CD14-positive monocyte (primary cell): ENCODE data around the gene VPS35L. TPM values are rescaled to one million over a fixed set of nuclear protein-coding genes. Genes with fewer than 3 reads are reported as not detected.

Experiments
- DNase-seq, 3 donors: peaks; one replicate each; pipeline ENCODE4 v3.0.0-alpha.2; 2011 to 2022
- H2AFZ ChIP-seq: 2 replicates; pipeline ENCODE4 v1.6.0; 2012; ENCODE audit warnings: mild to moderate bottlenecking, low read depth, low read length, inconsistent platforms; ENCODE audit not compliant: insufficient read depth, poor library complexity, severe bottlenecking
- H3K27ac ChIP-seq, 2 donors: 1 replicate in 1 of 2; 2 replicates in 1 of 2; pipeline ENCODE4 v1.5.1; 2012 to 2013; ENCODE audit warnings: low read length in 2 of 2, control low read depth in 1 of 2, inconsistent platforms in 1 of 2, low read depth in 1 of 2, mild to moderate bottlenecking in 1 of 2
- H3K27me3 ChIP-seq, 2 donors: one replicate each; pipeline versions ENCODE4 v1.6.0 to v1.6.1; 2011 to 2013; ENCODE audit warnings: low read length in 2 of 2; ENCODE audit not compliant: control insufficient read depth in 2 of 2, insufficient read depth in 2 of 2
- H3K36me3 ChIP-seq, 2 donors: replicated peaks in 1 of 2; 1 replicate in 1 of 2; 2 replicates in 1 of 2; pipeline versions ENCODE4 v1.5.1 to v1.6.1; 2012 to 2013; ENCODE audit warnings: low read length in 2 of 2, control low read depth in 1 of 2, inconsistent platforms in 1 of 2, mild to moderate bottlenecking in 1 of 2; ENCODE audit not compliant: insufficient read depth in 2 of 2, control insufficient read depth in 1 of 2
- H3K4me1 ChIP-seq, 2 donors: 1 replicate in 1 of 2; 2 replicates in 1 of 2; pipeline versions ENCODE4 v1.5.1 to v1.6.1; 2012 to 2013; ENCODE audit warnings: low read length in 2 of 2, control low read depth in 1 of 2, inconsistent platforms in 1 of 2, mild to moderate bottlenecking in 1 of 2, moderate library complexity in 1 of 2; ENCODE audit not compliant: insufficient read depth in 2 of 2, control insufficient read depth in 1 of 2
- H3K4me2 ChIP-seq: replicated peaks from 2 replicates; pipeline ENCODE3; 2012; ENCODE audit warnings: low read length, moderate library complexity, mild to moderate bottlenecking; ENCODE audit not compliant: poor library complexity, severe bottlenecking; ENCODE audit errors: extremely low read depth
- H3K4me3 ChIP-seq, 3 experiments: fragments of 200-600 bp in 1 of 3; sonication (generic) in 1 of 3; replicated peaks in 1 of 3; 1 replicate in 2 of 3; 2 replicates in 1 of 3; pipeline ENCODE4 v1.5.1; 2011 to 2013; ENCODE audit warnings: low read length in 3 of 3, mild to moderate bottlenecking in 3 of 3, control low read depth in 2 of 3, low read depth in 2 of 3, inconsistent platforms in 1 of 3, moderate library complexity in 1 of 3
- H3K79me2 ChIP-seq: 2 replicates; pipeline ENCODE4 v1.6.0; 2012; ENCODE audit warnings: mild to moderate bottlenecking, control low read depth, inconsistent platforms, low read length, moderate library complexity; ENCODE audit not compliant: insufficient read depth
- H3K9ac ChIP-seq: 2 replicates; pipeline ENCODE4 v1.6.0; 2017; ENCODE audit warnings: low read length, mild to moderate bottlenecking; ENCODE audit not compliant: insufficient read depth, poor library complexity, severe bottlenecking
- H3K9me3 ChIP-seq, 2 donors: replicated peaks in 1 of 2; 1 replicate in 1 of 2; 2 replicates in 1 of 2; pipeline versions ENCODE4 v1.5.1 to v1.6.1; 2012 to 2013; ENCODE audit warnings: low read length in 2 of 2, control low read depth in 1 of 2; ENCODE audit not compliant: control insufficient read depth in 1 of 2, insufficient read depth in 1 of 2
- H4K20me1 ChIP-seq: 2 replicates; pipeline ENCODE4 v1.6.0; 2012; ENCODE audit warnings: mild to moderate bottlenecking, low read length, control low read depth, moderate library complexity; ENCODE audit not compliant: insufficient read depth
- H3K27ac Mint-ChIP-seq, 7 donors: one replicate each; pipeline ENCODE4 v1.8.0; 2020; ENCODE audit warnings: mild to moderate bottlenecking in 7 of 7, mixed read lengths in 7 of 7, moderate library complexity in 6 of 7, inconsistent platforms in 2 of 7
- H3K27me3 Mint-ChIP-seq, 3 donors: one replicate each; pipeline ENCODE4 v1.8.0; 2021 to 2022; ENCODE audit warnings: low read depth in 3 of 3, mild to moderate bottlenecking in 3 of 3, mixed read lengths in 3 of 3, moderate library complexity in 3 of 3, inconsistent platforms in 1 of 3
- H3K36me3 Mint-ChIP-seq, 2 donors: one replicate each; pipeline ENCODE4 v1.8.0; 2020; ENCODE audit warnings: mixed read lengths in 2 of 2, inconsistent platforms in 1 of 2, mild to moderate bottlenecking in 1 of 2
- H3K4me1 Mint-ChIP-seq: one replicate; pipeline ENCODE4 v1.8.0; 2020; ENCODE audit warnings: mild to moderate bottlenecking, mixed read lengths
- H3K4me3 Mint-ChIP-seq, 2 donors: one replicate each; pipeline ENCODE4 v1.8.0; 2020; ENCODE audit warnings: mild to moderate bottlenecking in 2 of 2, mixed read lengths in 2 of 2, moderate library complexity in 1 of 2
- H3K9me3 Mint-ChIP-seq, 7 donors: one replicate each; pipeline ENCODE4 v1.8.0; 2020 to 2022; ENCODE audit warnings: mixed read lengths in 7 of 7, mild to moderate bottlenecking in 6 of 7, moderate library complexity in 6 of 7, inconsistent platforms in 2 of 7
- WGBS: methylation state at CpG from one replicate; pipeline ENCODE4 v1.1.5; 2013; ENCODE audit warnings: missing lambda C conversion rate; ENCODE audit not compliant: insufficient coverage; 5-methylcytosine and 5-hydroxymethylcytosine counted together
- intact Hi-C, 2 donors: fragments of 100-400 bp; cut with micrococcal nuclease; formaldehyde crosslinking; loops; one replicate each; pipeline versions ENCODE4 v1.15.0 to v1.15.1; 2023
- polyA plus RNA-seq, 3 donors: library from polyadenylated mRNA; depleted of rRNA in 1 of 3; unstranded in 2 of 3; stranded (reverse) in 1 of 3; fragments of 300-500 nt in 2 of 3; fragments of >200 nt in 1 of 3; fragmentation: Illumina TruSeq in 2 of 3; gene quantifications; 1 replicate in 2 of 3; 2 replicates in 1 of 3; pipeline ENCODE4 v1.2.3, GENCODE V29; 2012 to 2021
- TF ChIP-seq, protein P1 (sequence below): fragments of 200-600 bp; IDR thresholded peaks from one replicate; pipeline ENCODE4 v1.8.0; 2022; ENCODE audit warnings: antibody characterized with exemption, mild to moderate bottlenecking

VPS35L gene
- polyA plus RNA-seq, 3 donors = 29.7 to 51.4 (median 48.8) TPM

GRCh38 chr16:19683453-19684236 lies 128.1 kb downstream of the VPS35L start:
- Histone ChIP-seq H3K27me3 (no peaks in the 10 kb centered on the region), H3K36me3 (peaks cover 60 to 90% of the 10 kb centered on the region in 2 donors), H4K20me1 (no peaks in the 10 kb centered on the region), H3K4me3 (no peak overlapping the region), H2AFZ (no peak overlapping the region), H3K9me3 (no peaks in the 10 kb centered on the region), H3K79me2 (no peaks in the 10 kb centered on the region), H3K27ac (peak overlapping the region in 1 of 2 donors; percentile 44), H3K4me1 (no peaks in the 10 kb centered on the region), H3K4me2 (no peak overlapping the region), H3K9ac (no peak overlapping the region)
- TF ChIP-seq, protein P1, sequence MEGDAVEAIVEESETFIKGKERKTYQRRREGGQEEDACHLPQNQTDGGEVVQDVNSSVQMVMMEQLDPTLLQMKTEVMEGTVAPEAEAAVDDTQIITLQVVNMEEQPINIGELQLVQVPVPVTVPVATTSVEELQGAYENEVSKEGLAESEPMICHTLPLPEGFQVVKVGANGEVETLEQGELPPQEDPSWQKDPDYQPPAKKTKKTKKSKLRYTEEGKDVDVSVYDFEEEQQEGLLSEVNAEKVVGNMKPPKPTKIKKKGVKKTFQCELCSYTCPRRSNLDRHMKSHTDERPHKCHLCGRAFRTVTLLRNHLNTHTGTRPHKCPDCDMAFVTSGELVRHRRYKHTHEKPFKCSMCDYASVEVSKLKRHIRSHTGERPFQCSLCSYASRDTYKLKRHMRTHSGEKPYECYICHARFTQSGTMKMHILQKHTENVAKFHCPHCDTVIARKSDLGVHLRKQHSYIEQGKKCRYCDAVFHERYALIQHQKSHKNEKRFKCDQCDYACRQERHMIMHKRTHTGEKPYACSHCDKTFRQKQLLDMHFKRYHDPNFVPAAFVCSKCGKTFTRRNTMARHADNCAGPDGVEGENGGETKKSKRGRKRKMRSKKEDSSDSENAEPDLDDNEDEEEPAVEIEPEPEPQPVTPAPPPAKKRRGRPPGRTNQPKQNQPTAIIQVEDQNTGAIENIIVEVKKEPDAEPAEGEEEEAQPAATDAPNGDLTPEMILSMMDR = no peak
- H3K27ac Mint-ChIP-seq = peak overlapping the region in 1 of 7 donors; percentile 13
- H3K4me3 Mint-ChIP-seq = no peak overlapping the region
- DNase-seq = no peak
- peaks cover 0 to 7% (median 3%) of the 10 kb centered on the region in 7 donors for H3K9me3 Mint-ChIP-seq
- peaks cover 4% of the 10 kb centered on the region for H3K4me1 Mint-ChIP-seq
- peaks cover 68 to 85% of the 10 kb centered on the region in 2 donors for H3K36me3 Mint-ChIP-seq
- peaks cover 0 to 2% (median 0%) of the 10 kb centered on the region in 3 donors for H3K27me3 Mint-ChIP-seq
- WGBS = 97% methylated on average over 5 of the region's 6 CpGs
- intact Hi-C loops = no loop called here

DNA sequence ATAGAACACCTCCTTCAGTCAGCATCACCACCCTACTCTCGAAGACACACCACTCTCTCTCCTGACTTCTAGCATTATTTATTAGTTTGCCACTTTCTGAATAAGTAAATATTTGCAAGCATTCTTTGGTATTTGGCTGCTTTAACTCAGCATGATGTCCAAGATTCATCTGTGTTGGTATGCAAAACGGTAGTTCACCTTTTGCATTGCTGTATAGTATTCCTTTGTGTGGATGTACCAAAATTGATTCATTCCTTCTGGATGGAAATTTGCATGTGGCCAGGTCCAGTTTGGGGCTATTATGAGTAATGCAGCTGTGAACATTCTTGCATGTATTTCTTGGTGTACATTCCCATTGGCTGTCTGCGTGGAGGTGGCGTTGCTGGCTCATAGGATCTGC lies 129.7 kb downstream of the VPS35L start:
- Mint-ChIP-seq H3K9me3 (peaks cover 0 to 7% (median 3%) of the 10 kb centered on the region in 7 donors), H3K27me3 (peaks cover 0 to 2% (median 0%) of the 10 kb centered on the region in 3 donors)

More for the DNA sequence above, 129.7 kb downstream of the VPS35L start:
- H3K79me2 ChIP-seq = no peaks in the 10 kb centered on the region
- no peak for DNase-seq
- Mint-ChIP-seq H3K27ac (no peak overlapping the region), H3K36me3 (peaks cover 67 to 90% of the 10 kb centered on the region in 2 donors), H3K4me1 (peaks cover 9% of the 10 kb centered on the region), H3K4me3 (no peak overlapping the region)
- no peak overlapping the region for H2AFZ ChIP-seq
- H3K4me3 ChIP-seq = no peak overlapping the region
- intact Hi-C loops = no loop called here
- H3K4me2 ChIP-seq = no peak overlapping the region
- H4K20me1 ChIP-seq = no peaks in the 10 kb centered on the region
- peaks cover 61 to 95% of the 10 kb centered on the region in 2 donors for H3K36me3 ChIP-seq
- no peaks in the 10 kb centered on the region for H3K9me3 ChIP-seq
- TF ChIP-seq, protein P1 = no peak
- H3K4me1 ChIP-seq = peaks cover 0 to 4% of the 10 kb centered on the region in 2 donors
- H3K27ac ChIP-seq = no peak overlapping the region
- 100% methylated on average over 3 of the region's 4 CpGs for WGBS
- H3K9ac ChIP-seq = no peak overlapping the region
- no peaks in the 10 kb centered on the region for H3K27me3 ChIP-seq
